Activated CD4-positive, alpha-beta T cell treated with anti-CD3 and anti-CD28 coated beads for 36 hours (primary cell): Measurements from ENCODE around the gene CTNND2. TPM values are rescaled to one million over a fixed set of nuclear protein-coding genes. Genes with fewer than 3 reads are reported as not detected.
A peak's percentile ranks its signal among the peaks of the same experiment; 100 is the strongest.

ENCODE experiments used
- ATAC-seq: fragments of 200-7000 bp; cut with Tn5 transposase; one replicate; pipeline ENCODE4 v1.10.0; 2021; ENCODE audit warnings: mild to moderate bottlenecking, moderate library complexity
- CTCF ChIA-PET: fragments of 350-600 bp; sonication (Branson Sonifier 250); formaldehyde crosslinking; loops from one replicate; lab custom pipeline; 2021; ENCODE audit warnings: antibody characterized with exemption; lab: Charles Lee
- POLR2A ChIA-PET: fragments of 350-600 bp; sonication (Branson Sonifier 250); formaldehyde crosslinking; loops from one replicate; lab custom pipeline; 2021; ENCODE audit warnings: antibody characterized with exemption, inconsistent platforms; lab: Charles Lee
- DNase-seq: peaks from one replicate; pipeline ENCODE4 v3.0.0-alpha.2; 2020
- H3K27ac Mint-ChIP-seq: one replicate; pipeline ENCODE4 v1.8.0; 2021; ENCODE audit warnings: mixed read lengths
- H3K27me3 Mint-ChIP-seq: one replicate; pipeline ENCODE4 v1.8.0; 2021; ENCODE audit warnings: mixed read lengths
- H3K36me3 Mint-ChIP-seq: one replicate; pipeline ENCODE4 v1.8.0; 2021; ENCODE audit warnings: low read depth, mixed read lengths
- H3K4me1 Mint-ChIP-seq: one replicate; pipeline ENCODE4 v1.8.0; 2021; ENCODE audit warnings: mixed read lengths
- H3K4me3 Mint-ChIP-seq: one replicate; pipeline ENCODE4 v1.8.0; 2021; ENCODE audit warnings: mild to moderate bottlenecking, moderate library complexity, mixed read lengths
- H3K9me3 Mint-ChIP-seq: one replicate; pipeline ENCODE4 v1.8.0; 2021; ENCODE audit warnings: low read depth, mixed read lengths
- intact Hi-C, 2 experiments: fragments of 100-400 bp; cut with DNase I in 1 of 2; cut with micrococcal nuclease in 1 of 2; formaldehyde crosslinking; loops; one replicate each; pipeline versions ENCODE4 v1.14.2 to v1.15.1; 2022 to 2024; cut with DNase I, micrococcal nuclease
- total RNA-seq, 2 experiments: library from RNA; stranded (reverse); gene quantifications; one replicate each; pipeline ENCODE4 v1.2.3, GENCODE V29; 2021

The CTNND2 gene
- total RNA-seq, 2 experiments from 2014 or later: not detected

- POLR2A ChIA-PET: no interaction called here
- no peak for DNase-seq
- intact Hi-C loops: no loop called here
- CTCF ChIA-PET: interaction anchor here (0.8 kb wide), 1 partner anchor 9 kb away, joined by 3 read pairs; no protein-coding TSS in a partner anchor
- Mint-ChIP-seq H3K27ac (no peak overlapping the region), H3K9me3 (no peaks in the 10 kb centered on the region), H3K4me3 (no peak overlapping the region), H3K36me3 (no peaks in the 10 kb centered on the region), H3K4me1 (no peaks in the 10 kb centered on the region), H3K27me3 (no peaks in the 10 kb centered on the region)
- ATAC-seq: no peak
Observed at GRCh38 chr5:11258001-11258400, 646.2 kb downstream of the CTNND2 start.

- DNase-seq: no peak
- no peaks in the 10 kb centered on the region for H3K9me3 Mint-ChIP-seq
- no peaks in the 10 kb centered on the region for H3K27me3 Mint-ChIP-seq
- ChIA-PET CTCF (no interaction called here), POLR2A (no interaction called here)
- intact Hi-C loops: no loop called here
- no peaks in the 10 kb centered on the region for H3K36me3 Mint-ChIP-seq
- H3K27ac Mint-ChIP-seq: no peak overlapping the region
- H3K4me3 Mint-ChIP-seq: no peak overlapping the region
- no peaks in the 10 kb centered on the region for H3K4me1 Mint-ChIP-seq
- ATAC-seq: no peak
Observed at GRCh38 chr5:11252523-11252922, 651.7 kb downstream of the CTNND2 start.

GRCh38 chr5:11252075-11252474 is 652.2 kb downstream of the CTNND2 start:
- no peaks in the 10 kb centered on the region for H3K36me3 Mint-ChIP-seq
- ChIA-PET CTCF (no interaction called here), POLR2A (no interaction called here)
- intact Hi-C loops: no loop called here
- DNase-seq (no peak), ATAC-seq (no peak)
- H3K4me3 Mint-ChIP-seq: no peak overlapping the region
- no peaks in the 10 kb centered on the region for H3K27me3 Mint-ChIP-seq
- H3K27ac Mint-ChIP-seq: no peak overlapping the region
- no peaks in the 10 kb centered on the region for H3K4me1 Mint-ChIP-seq
- no peaks in the 10 kb centered on the region for H3K9me3 Mint-ChIP-seq

- no peak for ATAC-seq
- intact Hi-C loops: no loop called here
Observed at GRCh38 chr5:11251247-11251646, 653.0 kb downstream of the CTNND2 start.

GRCh38 chr5:11248966-11249365 is 655.3 kb downstream of the CTNND2 start:
- ATAC-seq (no peak), DNase-seq (no peak)
- H3K36me3 Mint-ChIP-seq: no peaks in the 10 kb centered on the region
- H3K27ac Mint-ChIP-seq: no peak overlapping the region
- no peak overlapping the region for H3K4me3 Mint-ChIP-seq
- no peaks in the 10 kb centered on the region for H3K9me3 Mint-ChIP-seq
- intact Hi-C loops: no loop called here
- no peaks in the 10 kb centered on the region for H3K27me3 Mint-ChIP-seq
- ChIA-PET POLR2A (no interaction called here), CTCF (no interaction called here)
- H3K4me1 Mint-ChIP-seq: no peaks in the 10 kb centered on the region

More at GRCh38 chr5:11251247-11251646, 653.0 kb downstream of the CTNND2 start:
- Mint-ChIP-seq H3K4me3 (no peak overlapping the region), H3K9me3 (no peaks in the 10 kb centered on the region), H3K4me1 (no peaks in the 10 kb centered on the region), H3K27me3 (no peaks in the 10 kb centered on the region), H3K36me3 (no peaks in the 10 kb centered on the region), H3K27ac (no peak overlapping the region)
- ChIA-PET CTCF (no interaction called here), POLR2A (no interaction called here)
- no peak for DNase-seq

GRCh38 chr5:11247224-11247623 is 657.0 kb downstream of the CTNND2 start:
- intact Hi-C loops: no loop called here
- no peaks in the 10 kb centered on the region for H3K4me1 Mint-ChIP-seq
- no peak overlapping the region for H3K4me3 Mint-ChIP-seq
- no peak for ATAC-seq
- H3K9me3 Mint-ChIP-seq: no peaks in the 10 kb centered on the region
- DNase-seq: no peak
- H3K27ac Mint-ChIP-seq: no peak overlapping the region
- H3K27me3 Mint-ChIP-seq: no peaks in the 10 kb centered on the region
- H3K36me3 Mint-ChIP-seq: no peaks in the 10 kb centered on the region
- CTCF ChIA-PET: interaction anchor here (0.7 kb wide), 1 partner anchor 260 kb away, joined by 3 read pairs; no protein-coding TSS in a partner anchor
- POLR2A ChIA-PET: no interaction called here

GRCh38 chr5:11240293-11241190 is 663.7 kb downstream of the CTNND2 start:
- Mint-ChIP-seq H3K36me3 (no peaks in the 10 kb centered on the region), H3K9me3 (peaks cover 7% of the 10 kb centered on the region), H3K27me3 (peaks cover 2% of the 10 kb centered on the region), H3K4me1 (no peaks in the 10 kb centered on the region), H3K4me3 (no peak overlapping the region), H3K27ac (no peak overlapping the region)
- CTCF ChIA-PET: no interaction called here
- intact Hi-C loops: no loop called here
- POLR2A ChIA-PET: no interaction called here
- no peak for DNase-seq
- ATAC-seq: no peak

- DNase-seq: no peak
- H3K36me3 Mint-ChIP-seq: no peaks in the 10 kb centered on the region
- peaks cover 7% of the 10 kb centered on the region for H3K9me3 Mint-ChIP-seq
- intact Hi-C loops: no loop called here
- ChIA-PET POLR2A (no interaction called here), CTCF (no interaction called here)
- peaks cover 8% of the 10 kb centered on the region for H3K4me1 Mint-ChIP-seq
- H3K27me3 Mint-ChIP-seq: peaks cover 2% of the 10 kb centered on the region
- H3K4me3 Mint-ChIP-seq: no peak overlapping the region
- ATAC-seq: no peak
- H3K27ac Mint-ChIP-seq: no peak overlapping the region
Observed at GRCh38 chr5:11239261-11240015, 664.8 kb downstream of the CTNND2 start.

GRCh38 chr5:11234501-11234911 is 669.7 kb downstream of the CTNND2 start:
- peaks cover 21% of the 10 kb centered on the region for H3K4me1 Mint-ChIP-seq
- H3K4me3 Mint-ChIP-seq: no peak overlapping the region
- no peaks in the 10 kb centered on the region for H3K36me3 Mint-ChIP-seq
- H3K27ac Mint-ChIP-seq: no peak overlapping the region
- intact Hi-C loops: no loop called here
- ChIA-PET POLR2A (no interaction called here), CTCF (interaction anchor here (0.7 kb wide), 1 partner anchor 107 kb away, joined by 4 read pairs; no protein-coding TSS in a partner anchor)
- DNase-seq (peak; percentile 6), ATAC-seq (peak; percentile 39)
- H3K27me3 Mint-ChIP-seq: no peaks in the 10 kb centered on the region
- H3K9me3 Mint-ChIP-seq: peaks cover 14% of the 10 kb centered on the region

- DNase-seq: no peak
- Mint-ChIP-seq H3K9me3 (peaks cover 14% of the 10 kb centered on the region), H3K4me1 (peaks cover 21% of the 10 kb centered on the region), H3K4me3 (no peak overlapping the region), H3K36me3 (no peaks in the 10 kb centered on the region), H3K27ac (no peak overlapping the region), H3K27me3 (no peaks in the 10 kb centered on the region)
- ChIA-PET CTCF (no interaction called here), POLR2A (no interaction called here)
- intact Hi-C loops: no loop called here
- ATAC-seq: no peak
Observed at GRCh38 chr5:11230890-11231289, 673.4 kb downstream of the CTNND2 start.

GRCh38 chr5:11227064-11227463 is 677.2 kb downstream of the CTNND2 start:
- DNase-seq: no peak
- intact Hi-C loops: no loop called here
- ATAC-seq: no peak
- H3K36me3 Mint-ChIP-seq: no peaks in the 10 kb centered on the region
- no peaks in the 10 kb centered on the region for H3K4me1 Mint-ChIP-seq
- ChIA-PET POLR2A (no interaction called here), CTCF (no interaction called here)
- H3K9me3 Mint-ChIP-seq: peaks cover 7% of the 10 kb centered on the region
- H3K27ac Mint-ChIP-seq: no peak overlapping the region
- H3K4me3 Mint-ChIP-seq: no peak overlapping the region
- H3K27me3 Mint-ChIP-seq: no peaks in the 10 kb centered on the region
